HepG2 (cell line): ENCODE measurements around the gene TMX2. TPM values are rescaled to one million over a fixed set of nuclear protein-coding genes. Genes with fewer than 3 reads are reported as not detected.
A peak's percentile ranks its signal among the peaks of the same experiment; 100 is the strongest.

Experiments
- MED13 ChIP-seq: sonication (generic); formaldehyde crosslinking; IDR thresholded peaks from 2 replicates; pipeline ENCODE4 v1.5.0; 2020; ENCODE audit warnings: missing genetic modification reagents
- RAD21 ChIP-seq: fragments of 450-650 bp; formaldehyde crosslinking; IDR thresholded peaks from 2 replicates; pipeline ENCODE4 v1.5.0; 2020; ENCODE audit warnings: mild to moderate bottlenecking
- SNAI1 ChIP-seq: sonication (generic); formaldehyde crosslinking; IDR thresholded peaks from 2 replicates; pipeline ENCODE4 v1.5.0; 2020; ENCODE audit warnings: mild to moderate bottlenecking, missing genetic modification reagents, borderline replicate concordance
- SRSF9 ChIP-seq: fragments of 200-400 bp; formaldehyde crosslinking; IDR thresholded peaks from 2 replicates; pipeline ENCODE4 v1.6.1; 2018; ENCODE audit warnings: borderline replicate concordance, mild to moderate bottlenecking, low read depth, low read length; ENCODE audit not compliant: insufficient read depth, poor library complexity, severe bottlenecking
- ZMYM2 ChIP-seq: sonication (generic); formaldehyde crosslinking; IDR thresholded peaks from 2 replicates; pipeline ENCODE4 v1.8.0; 2022; ENCODE audit warnings: mild to moderate bottlenecking, missing genetic modification reagents
- ZNF232 ChIP-seq: sonication (generic); formaldehyde crosslinking; IDR thresholded peaks from 2 replicates; pipeline ENCODE4 v1.4.0; 2020; ENCODE audit warnings: missing genetic modification reagents, borderline replicate concordance
- ZNF501 ChIP-seq: sonication (generic); formaldehyde crosslinking; IDR thresholded peaks from 2 replicates; pipeline ENCODE4 v1.5.1; 2020; ENCODE audit warnings: mild to moderate bottlenecking, moderate library complexity, missing genetic modification reagents
- polyA plus RNA-seq, 8 experiments: library from polyadenylated mRNA; depleted of rRNA in 3 of 8; stranded (reverse) in 7 of 8; unstranded in 1 of 8; fragments of >200 nt; fragmentation: Illumina TruSeq in 4 of 8; extraction: Trizol in 4 of 8; gene quantifications; 2 replicates each; pipeline versions ENCODE4 v1.2.1 to v1.2.3, GENCODE V29; 2011 to 2016; ENCODE audit warnings: low read depth in 4 of 8, missing spikeins in 1 of 8, mixed read lengths in 1 of 8; ENCODE audit not compliant: insufficient read depth in 1 of 8
- total RNA-seq, 5 experiments: library from RNA; depleted of rRNA; stranded (reverse); fragments of >200 nt; fragmentation: Illumina TruSeq; extraction: Trizol; gene quantifications; 2 replicates each; pipeline ENCODE4 v1.2.3, GENCODE V29; 2016; ENCODE audit warnings: low read depth in 1 of 5
- TF ChIP-seq, protein P1 (sequence below): sonication (generic); formaldehyde crosslinking; IDR thresholded peaks from 2 replicates; pipeline ENCODE4 v1.8.0; 2022; ENCODE audit warnings: missing genetic modification reagents, mild to moderate bottlenecking, inconsistent platforms, borderline replicate concordance
- TF ChIP-seq, protein P2 (sequence below): sonication (generic); formaldehyde crosslinking; IDR thresholded peaks from 2 replicates; pipeline ENCODE4 v1.5.0; 2020; ENCODE audit warnings: mild to moderate bottlenecking, low read depth, missing genetic modification reagents, borderline replicate concordance
- TF ChIP-seq, protein P3 (sequence below): sonication (generic); formaldehyde crosslinking; IDR thresholded peaks from 2 replicates; pipeline ENCODE4 v1.4.0; 2020; ENCODE audit warnings: missing genetic modification reagents
- TF ChIP-seq, protein P4 (sequence below): sonication (generic); formaldehyde crosslinking; IDR thresholded peaks from one replicate; pipeline ENCODE4 v1.5.1; 2020; ENCODE audit warnings: mild to moderate bottlenecking, missing genetic modification reagents; ENCODE audit errors: not compliant biosample characterization
- TF ChIP-seq, protein P5 (sequence below): sonication (generic); formaldehyde crosslinking; IDR thresholded peaks from 2 replicates; pipeline ENCODE4 v1.5.0; 2020; ENCODE audit warnings: mild to moderate bottlenecking, missing genetic modification reagents

The TMX2 gene
- total and polyA plus RNA-seq, 2 of the 13 experiments (the other 11 are each of a cell fraction or from before 2014, with no cell fraction given) = 84.5 to 129 TPM

DNA sequence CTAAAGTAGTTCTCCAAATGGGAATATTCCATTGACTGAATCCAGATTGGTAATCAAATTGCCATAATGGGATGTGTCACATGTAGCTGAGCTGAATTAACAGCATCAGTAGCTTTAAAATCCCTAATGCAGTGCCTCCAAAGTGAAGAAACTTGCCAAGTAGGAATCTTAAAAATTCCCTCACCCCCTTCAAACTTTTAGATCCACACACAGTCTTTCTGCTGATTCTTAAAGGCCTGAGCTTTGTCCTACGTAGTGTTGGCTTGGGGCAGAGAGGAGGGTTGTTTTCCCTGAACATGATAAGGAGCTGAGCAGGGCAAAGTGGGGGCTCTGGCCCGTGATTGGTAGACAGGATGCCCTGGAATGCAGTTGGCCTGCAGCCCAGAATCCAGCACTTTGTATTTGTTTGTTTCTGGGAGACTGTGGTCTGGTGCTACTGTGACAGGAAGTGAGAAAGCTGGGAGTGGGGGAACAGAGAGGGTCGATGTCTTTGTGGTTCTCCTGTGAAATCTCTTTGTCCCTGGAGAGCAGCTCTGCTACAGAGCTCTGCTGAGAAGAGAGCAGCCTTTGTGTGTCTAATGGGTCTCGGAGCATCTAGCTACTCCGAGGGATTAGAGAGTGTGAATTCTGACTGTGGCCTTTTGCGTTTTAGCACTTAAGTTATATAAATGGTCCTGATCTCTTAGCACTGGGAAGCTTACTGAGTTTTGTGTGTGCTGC, 66.1 kb downstream of the TMX2 start (continued):
- TF ChIP-seq, protein P1, sequence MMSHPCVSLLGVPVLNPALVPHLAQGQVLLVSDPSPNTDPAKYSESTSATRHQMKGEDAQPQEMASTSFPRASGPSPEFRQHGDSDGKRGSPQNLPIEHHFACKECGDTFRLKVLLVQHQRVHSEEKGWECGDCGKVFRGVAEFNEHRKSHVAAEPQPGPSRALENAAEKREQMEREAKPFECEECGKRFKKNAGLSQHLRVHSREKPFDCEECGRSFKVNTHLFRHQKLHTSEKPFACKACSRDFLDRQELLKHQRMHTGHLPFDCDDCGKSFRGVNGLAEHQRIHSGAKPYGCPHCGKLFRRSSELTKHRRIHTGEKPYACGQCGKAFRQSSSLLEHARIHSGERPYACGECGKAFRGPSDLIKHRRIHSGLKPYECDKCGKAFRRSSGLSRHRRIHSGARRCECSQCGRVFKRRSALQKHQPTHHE (CRISPR knock-in tag) = no peak
- TF ChIP-seq SRSF9 (no peak), RAD21 (peak; percentile 23; the same call in 1 of the 2 replicates), ZNF232 (CRISPR knock-in tag) (no peak), ZNF501 (CRISPR knock-in tag) (peak; percentile 58), MED13 (no peak), ZMYM2 (peak; percentile 33; the same call in 1 of the 2 replicates), SNAI1 (CRISPR knock-in tag) (no peak)
- TF ChIP-seq, protein P2, sequence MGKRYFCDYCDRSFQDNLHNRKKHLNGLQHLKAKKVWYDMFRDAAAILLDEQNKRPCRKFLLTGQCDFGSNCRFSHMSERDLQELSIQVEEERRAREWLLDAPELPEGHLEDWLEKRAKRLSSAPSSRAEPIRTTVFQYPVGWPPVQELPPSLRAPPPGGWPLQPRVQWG (CRISPR knock-in tag) = no peak
- TF ChIP-seq, protein P3, sequence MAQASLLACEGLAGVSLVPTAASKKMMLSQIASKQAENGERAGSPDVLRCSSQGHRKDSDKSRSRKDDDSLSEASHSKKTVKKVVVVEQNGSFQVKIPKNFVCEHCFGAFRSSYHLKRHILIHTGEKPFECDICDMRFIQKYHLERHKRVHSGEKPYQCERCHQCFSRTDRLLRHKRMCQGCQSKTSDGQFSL (CRISPR knock-in tag) = peak; percentile 32; the same call in 1 of the 2 replicates
- TF ChIP-seq, protein P4, sequence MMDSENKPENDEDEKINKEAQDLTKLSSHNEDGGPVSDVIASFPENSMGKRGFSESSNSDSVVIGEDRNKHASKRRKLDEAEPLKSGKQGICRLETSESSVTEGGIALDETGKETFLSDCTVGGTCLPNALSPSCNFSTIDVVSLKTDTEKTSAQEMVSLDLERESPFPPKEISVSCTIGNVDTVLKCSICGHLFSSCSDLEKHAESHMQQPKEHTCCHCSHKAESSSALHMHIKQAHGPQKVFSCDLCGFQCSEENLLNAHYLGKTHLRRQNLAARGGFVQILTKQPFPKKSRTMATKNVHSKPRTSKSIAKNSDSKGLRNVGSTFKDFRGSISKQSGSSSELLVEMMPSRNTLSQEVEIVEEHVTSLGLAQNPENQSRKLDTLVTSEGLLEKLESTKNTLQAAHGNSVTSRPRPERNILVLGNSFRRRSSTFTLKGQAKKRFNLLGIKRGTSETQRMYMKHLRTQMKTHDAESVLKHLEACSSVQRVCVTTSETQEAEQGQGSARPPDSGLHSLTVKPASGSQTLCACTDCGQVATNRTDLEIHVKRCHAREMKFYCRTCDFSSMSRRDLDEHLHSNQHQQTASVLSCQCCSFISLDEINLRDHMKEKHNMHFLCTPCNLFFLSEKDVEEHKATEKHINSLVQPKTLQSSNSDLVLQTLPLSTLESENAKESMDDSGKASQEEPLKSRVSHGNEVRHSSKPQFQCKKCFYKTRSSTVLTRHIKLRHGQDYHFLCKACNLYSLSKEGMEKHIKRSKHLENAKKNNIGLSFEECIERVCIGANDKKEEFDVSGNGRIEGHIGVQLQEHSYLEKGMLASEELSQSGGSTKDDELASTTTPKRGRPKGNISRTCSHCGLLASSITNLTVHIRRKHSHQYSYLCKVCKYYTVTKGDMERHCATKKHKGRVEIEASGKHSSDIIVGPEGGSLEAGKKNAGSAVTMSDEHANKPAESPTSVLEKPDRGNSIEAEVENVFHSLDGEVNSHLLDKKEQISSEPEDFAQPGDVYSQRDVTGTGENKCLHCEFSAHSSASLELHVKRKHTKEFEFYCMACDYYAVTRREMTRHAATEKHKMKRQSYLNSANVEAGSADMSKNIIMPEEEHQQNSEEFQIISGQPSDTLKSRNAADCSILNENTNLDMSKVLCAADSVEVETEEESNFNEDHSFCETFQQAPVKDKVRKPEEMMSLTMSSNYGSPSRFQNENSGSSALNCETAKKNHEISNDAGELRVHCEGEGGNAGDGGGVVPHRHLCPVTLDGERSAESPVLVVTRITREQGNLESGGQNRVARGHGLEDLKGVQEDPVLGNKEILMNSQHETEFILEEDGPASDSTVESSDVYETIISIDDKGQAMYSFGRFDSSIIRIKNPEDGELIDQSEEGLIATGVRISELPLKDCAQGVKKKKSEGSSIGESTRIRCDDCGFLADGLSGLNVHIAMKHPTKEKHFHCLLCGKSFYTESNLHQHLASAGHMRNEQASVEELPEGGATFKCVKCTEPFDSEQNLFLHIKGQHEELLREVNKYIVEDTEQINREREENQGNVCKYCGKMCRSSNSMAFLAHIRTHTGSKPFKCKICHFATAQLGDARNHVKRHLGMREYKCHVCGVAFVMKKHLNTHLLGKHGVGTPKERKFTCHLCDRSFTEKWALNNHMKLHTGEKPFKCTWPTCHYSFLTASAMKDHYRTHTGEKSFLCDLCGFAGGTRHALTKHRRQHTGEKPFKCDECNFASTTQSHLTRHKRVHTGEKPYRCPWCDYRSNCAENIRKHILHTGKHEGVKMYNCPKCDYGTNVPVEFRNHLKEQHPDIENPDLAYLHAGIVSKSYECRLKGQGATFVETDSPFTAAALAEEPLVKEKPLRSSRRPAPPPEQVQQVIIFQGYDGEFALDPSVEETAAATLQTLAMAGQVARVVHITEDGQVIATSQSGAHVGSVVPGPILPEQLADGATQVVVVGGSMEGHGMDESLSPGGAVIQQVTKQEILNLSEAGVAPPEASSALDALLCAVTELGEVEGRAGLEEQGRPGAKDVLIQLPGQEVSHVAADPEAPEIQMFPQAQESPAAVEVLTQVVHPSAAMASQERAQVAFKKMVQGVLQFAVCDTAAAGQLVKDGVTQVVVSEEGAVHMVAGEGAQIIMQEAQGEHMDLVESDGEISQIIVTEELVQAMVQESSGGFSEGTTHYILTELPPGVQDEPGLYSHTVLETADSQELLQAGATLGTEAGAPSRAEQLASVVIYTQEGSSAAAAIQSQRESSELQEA = no peak
- TF ChIP-seq, protein P5, sequence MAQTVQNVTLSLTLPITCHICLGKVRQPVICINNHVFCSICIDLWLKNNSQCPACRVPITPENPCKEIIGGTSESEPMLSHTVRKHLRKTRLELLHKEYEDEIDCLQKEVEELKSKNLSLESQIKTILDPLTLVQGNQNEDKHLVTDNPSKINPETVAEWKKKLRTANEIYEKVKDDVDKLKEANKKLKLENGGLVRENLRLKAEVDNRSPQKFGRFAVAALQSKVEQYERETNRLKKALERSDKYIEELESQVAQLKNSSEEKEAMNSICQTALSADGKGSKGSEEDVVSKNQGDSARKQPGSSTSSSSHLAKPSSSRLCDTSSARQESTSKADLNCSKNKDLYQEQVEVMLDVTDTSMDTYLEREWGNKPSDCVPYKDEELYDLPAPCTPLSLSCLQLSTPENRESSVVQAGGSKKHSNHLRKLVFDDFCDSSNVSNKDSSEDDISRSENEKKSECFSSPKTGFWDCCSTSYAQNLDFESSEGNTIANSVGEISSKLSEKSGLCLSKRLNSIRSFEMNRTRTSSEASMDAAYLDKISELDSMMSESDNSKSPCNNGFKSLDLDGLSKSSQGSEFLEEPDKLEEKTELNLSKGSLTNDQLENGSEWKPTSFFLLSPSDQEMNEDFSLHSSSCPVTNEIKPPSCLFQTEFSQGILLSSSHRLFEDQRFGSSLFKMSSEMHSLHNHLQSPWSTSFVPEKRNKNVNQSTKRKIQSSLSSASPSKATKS (CRISPR knock-in tag) = no peak
